Adrenal gland (tissue), 12 donors: Measurements from ENCODE around the gene ROR2. TPM values are rescaled to one million over a fixed set of nuclear protein-coding genes. Genes with fewer than 3 reads are reported as not detected.
A peak's percentile ranks its signal among the peaks of the same experiment; 100 is the strongest.

ENCODE experiments used
- DNase-seq, 7 donors: peaks; one replicate each; pipeline ENCODE4 v3.0.0-alpha.2; 2019 to 2020
- H3K27ac ChIP-seq, 5 donors: fragments of 200-600 bp; sonication (generic) in 4 of 5; 1 replicate in 3 of 5; 2 replicates in 2 of 5; pipeline versions ENCODE4 v1.5.1 to v1.8.0; 2016 to 2020; ENCODE audit warnings: mild to moderate bottlenecking in 1 of 5
- H3K27me3 ChIP-seq: fragments of 200-600 bp; 2 replicates; pipeline ENCODE4 v1.8.0; 2021
- H3K36me3 ChIP-seq, 2 donors: fragments of 200-600 bp; replicated peaks in 1 of 2; 1 replicate in 1 of 2; 2 replicates in 1 of 2; pipeline versions ENCODE4 v1.5.1 to v1.8.0; 2018 to 2022
- H3K4me1 ChIP-seq, 2 donors: fragments of 200-600 bp; replicated peaks in 1 of 2; 1 replicate in 1 of 2; 2 replicates in 1 of 2; pipeline versions ENCODE4 v1.5.1 to v1.8.0; 2018 to 2021
- H3K4me3 ChIP-seq, 4 donors: fragments of 200-600 bp; sonication (generic) in 3 of 4; one replicate each; pipeline ENCODE4 v1.5.1; 2016 to 2018
- H3K9me3 ChIP-seq, 3 donors: fragments of 200-600 bp; sonication (generic) in 1 of 3; replicated peaks in 1 of 3; 1 replicate in 2 of 3; 2 replicates in 1 of 3; pipeline versions ENCODE4 v1.5.1 to v1.8.0; 2016 to 2021
- CTCF ChIP-seq, 6 experiments: fragments of 450-650 bp in 4 of 6; fragments of 200-600 bp in 2 of 6; sonication (generic) in 1 of 6; IDR thresholded peaks; 1 replicate in 5 of 6; 2 replicates in 1 of 6; pipeline versions ENCODE4 v1.5.1 to v1.8.0; 2016 to 2021; ENCODE audit warnings: antibody characterized with exemption in 6 of 6, mild to moderate bottlenecking in 2 of 6, moderate library complexity in 1 of 6
- POLR2A ChIP-seq, 2 donors: fragments of 450-650 bp; IDR thresholded peaks; one replicate each; pipeline ENCODE4 v1.6.1; 2017; ENCODE audit warnings: antibody characterized with exemption in 2 of 2, mild to moderate bottlenecking in 2 of 2, moderate library complexity in 1 of 2
- WGBS, 4 donors: extraction: QIAGEN DNeasy Blood & Tissue Kit in 2 of 4; methylation state at CpG; one replicate each; pipeline versions ENCODE4 v1.1.5 to v1.1.7; 2013 to 2017; 5-methylcytosine and 5-hydroxymethylcytosine counted together
- intact Hi-C, 2 donors: fragments of 100-400 bp; cut with DNase I; formaldehyde crosslinking; loops; one replicate each; pipeline versions ENCODE4 v1.14.1 to v1.15.0; 2022 to 2023
- polyA plus RNA-seq, 3 donors: library from polyadenylated mRNA; stranded (reverse); fragments of 200-250 nt in 2 of 3; fragments of 350-450 nt in 1 of 3; fragmentation: Illumina TruSeq in 1 of 3; extraction: RNeasy Lipid Tissue Mini Kit (QIAGEN cat#74804) in 1 of 3; gene quantifications; one replicate each; pipeline ENCODE4 v1.2.3, GENCODE V29; 2013 to 2014
- total RNA-seq, 9 donors: library from RNA; depleted of rRNA in 4 of 9; stranded (reverse); fragments of >200 nt in 4 of 9; fragments of 120-200 nt in 1 of 9; fragmentation: NEBNext Ultra II Directional in 1 of 9; extraction: Animal tissue kit (Norgen Biotek cat#: 25700) in 1 of 9; gene quantifications; one replicate each; pipeline versions ENCODE4 v1.1.0 to v1.2.4, GENCODE V29; 2013 to 2023
- donor health status: healthy with polysubstance abuse.
- donor health status: Bipolar disorder and iron deficiency.
- donor health status: DM: yes; HTN: yes; CAD: no.
- donor health status: DM: no; HTN: no; CAD: no.
- donor health status: DM: no; HTN: no; CAD: no.
- donor health status: DM: yes; HTN: yes; CAD: no.

Gene ROR2
- total and polyA plus RNA-seq, 12 donors = 3.9 to 23.9 (median 11.4) TPM

- Histone ChIP-seq H3K4me1 (no peaks in the 10 kb centered on the region), H3K9me3 (no peaks in the 10 kb centered on the region), H3K27me3 (no peaks in the 10 kb centered on the region), H3K4me3 (peak overlapping the region in 2 of 4 donors; percentile 37 to 54), H3K36me3 (no peaks in the 10 kb centered on the region), H3K27ac (peak overlapping the region in 2 of 5 donors; percentile 19 to 50)
- intact Hi-C loops = no loop called here
- DNase-seq = peak; percentile 9 to 77 (median 71)
- 9 to 50% (median 11%) methylated on average over 24 to 35 of the region's 39 CpGs for WGBS, 4 donors
- TF ChIP-seq CTCF (IDR thresholded peaks at IDR 0.05) (no peak), POLR2A (IDR thresholded peaks at IDR 0.05) (peak in 1 of 2 donors; percentile 7)
Measured at GRCh38 chr9:91714020-91714806, 235.8 kb downstream of the ROR2 start.

- Histone ChIP-seq H3K27ac (no peak overlapping the region), H3K4me1 (no peaks in the 10 kb centered on the region), H3K27me3 (no peaks in the 10 kb centered on the region), H3K4me3 (no peak overlapping the region), H3K9me3 (no peaks in the 10 kb centered on the region), H3K36me3 (no peaks in the 10 kb centered on the region)
- intact Hi-C loops = no loop called here
- no peak for DNase-seq
- WGBS, 4 donors = 88 to 96% (median 92%) methylated on average over 7 of the region's 7 CpGs
- TF ChIP-seq CTCF (IDR thresholded peaks at IDR 0.05) (no peak), POLR2A (IDR thresholded peaks at IDR 0.05) (no peak)
Measured at GRCh38 chr9:91712811-91713210, 237.2 kb downstream of the ROR2 start.

- DNase-seq = peak in 1 of 7 donors; percentile 18
- 70 to 80% (median 76%) methylated on average over 8 of the region's 8 CpGs for WGBS, 4 donors
- Histone ChIP-seq H3K4me1 (no peaks in the 10 kb centered on the region), H3K4me3 (no peak overlapping the region), H3K36me3 (no peaks in the 10 kb centered on the region), H3K27me3 (no peaks in the 10 kb centered on the region), H3K9me3 (no peaks in the 10 kb centered on the region), H3K27ac (no peak overlapping the region)
- intact Hi-C loops = no loop called here
- TF ChIP-seq CTCF (IDR thresholded peaks at IDR 0.05) (no peak), POLR2A (IDR thresholded peaks at IDR 0.05) (no peak)
Measured at GRCh38 chr9:91711755-91712601, 238.1 kb downstream of the ROR2 start.

- DNase-seq = peak in 1 of 7 donors; percentile 15
- no peak overlapping the region for H3K27ac ChIP-seq
- WGBS, 4 donors = 74 to 88% (median 83%) methylated on average over 8 of the region's 8 CpGs
- intact Hi-C loops = no loop called here
- H3K4me3 ChIP-seq = no peak overlapping the region
- H3K36me3 ChIP-seq = no peaks in the 10 kb centered on the region
- H3K27me3 ChIP-seq = no peaks in the 10 kb centered on the region
- no peaks in the 10 kb centered on the region for H3K4me1 ChIP-seq
- H3K9me3 ChIP-seq = peaks cover 0 to 5% (median 0%) of the 10 kb centered on the region in 3 donors
- TF ChIP-seq CTCF (IDR thresholded peaks at IDR 0.05) (no peak), POLR2A (IDR thresholded peaks at IDR 0.05) (no peak)
Measured at GRCh38 chr9:91710158-91710557, 239.9 kb downstream of the ROR2 start.
